ENCODE results near the gene VILL.
"Not testable (repeated sequence)": the region's sequence is repeated elsewhere in the genome, so short reads cannot be mapped to it uniquely, and the experiment has no call there.

The VILL gene

GRCh38 chr3:37964146-37964545 is 26.4 kb upstream of the VILL start:
- no peak for DNase-seq

GRCh38 chr3:37964716-37965115 is 25.9 kb upstream of the VILL start:
- no peak for DNase-seq

GRCh38 chr3:37967260-37967881 is 23.2 kb upstream of the VILL start:
- DNase-seq, result peak; percentile 52

GRCh38 chr3:37968199-37968598 is 22.4 kb upstream of the VILL start:
- no peak for DNase-seq

- DNase-seq, result no peak
Observed at GRCh38 chr3:37968813-37969595, 21.6 kb upstream of the VILL start.

GRCh38 chr3:37969596-37970100 is 20.9 kb upstream of the VILL start:
- no peak for DNase-seq

- no peak for DNase-seq
Observed at GRCh38 chr3:37970802-37971201, 19.8 kb upstream of the VILL start.

GRCh38 chr3:37971467-37971866 is 19.1 kb upstream of the VILL start:
- no peak for DNase-seq

- not testable (repeated sequence) for DNase-seq
Observed at GRCh38 chr3:37972056-37972455, 18.5 kb upstream of the VILL start.

- DNase-seq, result no peak
Observed at GRCh38 chr3:37973246-37974054, 17.1 kb upstream of the VILL start.

GRCh38 chr3:37974121-37975083 is 16.2 kb upstream of the VILL start:
- DNase-seq, result peak; percentile 71

GRCh38 chr3:37979541-37980461 is 10.8 kb upstream of the VILL start:
- no peak for DNase-seq

GRCh38 chr3:37980462-37981347 is 9.9 kb upstream of the VILL start:
- DNase-seq, result no peak

- DNase-seq, result no peak
Observed at GRCh38 chr3:37981348-37981664, 9.3 kb upstream of the VILL start.

GRCh38 chr3:37982331-37982730 is 8.3 kb upstream of the VILL start:
- DNase-seq, result no peak

GRCh38 chr3:37984051-37984450 is 6.5 kb upstream of the VILL start:
- no peak for DNase-seq

- no peak for DNase-seq
Observed at GRCh38 chr3:37984596-37984995, 6.0 kb upstream of the VILL start.

GRCh38 chr3:37985637-37986320 is 4.8 kb upstream of the VILL start:
- no peak for DNase-seq

- DNase-seq, result no peak
Observed at GRCh38 chr3:37986479-37987314, 3.9 kb upstream of the VILL start.

All from activated CD4-positive, CD25-positive, alpha-beta regulatory T cell treated with anti-CD3 and anti-CD28 coated beads, Interleukin-2, amount 50 U/mL, for 72 hours (primary cell).